AG09319 (cell line): ENCODE results near the gene ACR.

Source experiments
- DNase-seq: peaks from one replicate; pipeline ENCODE4 v3.0.0-alpha.2; 2010; ENCODE audit warnings: low read depth; ENCODE audit errors: extremely low read depth
- CTCF ChIP-seq: IDR thresholded peaks from 2 replicates; pipeline ENCODE4 v1.5.1; 2011; ENCODE audit warnings: low read depth, mild to moderate bottlenecking, inconsistent platforms, low read length, moderate library complexity

Gene ACR

GRCh38 chr22:50695421-50696250, 42.4 kb upstream of the ACR start:
- no peak for TF ChIP-seq CTCF
- DNase-seq: no peak

GRCh38 chr22:50696251-50696798, 41.7 kb upstream of the ACR start:
- no peak for DNase-seq
- TF ChIP-seq CTCF: no peak

GRCh38 chr22:50696799-50697561, 41.0 kb upstream of the ACR start:
- peak; percentile 70 for TF ChIP-seq CTCF
- no peak for DNase-seq

GRCh38 chr22:50697667-50698506, 40.1 kb upstream of the ACR start:
- no peak for DNase-seq
- no peak for TF ChIP-seq CTCF

- no peak for TF ChIP-seq CTCF
- DNase-seq: no peak
Measured at GRCh38 chr22:50698546-50698945, 39.5 kb upstream of the ACR start.

- no peak for DNase-seq
- no peak for TF ChIP-seq CTCF
Measured at GRCh38 chr22:50699001-50699755, 38.8 kb upstream of the ACR start.
